Ramos (cell line): Measurements from ENCODE around the gene INPP5A.

Experiments used
- in situ Hi-C: fragments of 300-500 bp; cut with MboI; formaldehyde crosslinking; loops from one replicate; pipeline ENCODE4 v1.14.3; 2022; ENCODE audit warnings: low sequenced_read_pairs; ENCODE audit not compliant: unreplicated experiment

The INPP5A gene

DNA sequence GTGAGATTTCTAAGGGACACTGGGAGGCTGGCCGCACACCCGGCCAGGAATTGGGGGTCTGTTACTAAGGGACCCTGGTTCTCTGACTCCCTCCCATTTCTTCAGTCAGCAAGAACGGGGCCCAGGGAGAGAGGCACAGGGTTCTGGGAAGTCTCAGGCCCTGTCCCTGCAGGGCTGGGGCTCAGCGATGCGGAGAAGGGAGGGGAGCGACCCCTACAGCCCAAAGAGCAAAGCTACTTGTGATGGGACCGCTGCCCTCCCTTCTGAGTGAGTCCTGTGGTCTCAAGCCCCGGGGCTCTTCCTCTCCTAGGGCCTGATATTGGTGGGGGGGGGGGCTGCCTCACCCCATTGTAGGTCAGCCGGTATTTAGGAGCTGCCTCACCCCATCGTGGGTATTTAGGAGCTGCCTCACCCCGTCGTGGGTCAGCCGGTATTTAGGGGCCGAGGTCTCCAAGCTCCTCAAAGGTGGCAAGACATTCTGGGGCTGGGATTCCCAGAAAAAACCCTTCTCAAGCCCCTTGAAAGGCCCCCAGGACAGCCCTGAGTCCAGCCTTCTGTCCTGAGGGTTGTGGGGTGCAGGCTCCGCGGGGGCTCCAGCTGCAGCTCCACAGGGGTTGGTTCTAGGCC is 265.2 kb downstream of the INPP5A start:
- in situ Hi-C loops = no loop called here

DNA sequence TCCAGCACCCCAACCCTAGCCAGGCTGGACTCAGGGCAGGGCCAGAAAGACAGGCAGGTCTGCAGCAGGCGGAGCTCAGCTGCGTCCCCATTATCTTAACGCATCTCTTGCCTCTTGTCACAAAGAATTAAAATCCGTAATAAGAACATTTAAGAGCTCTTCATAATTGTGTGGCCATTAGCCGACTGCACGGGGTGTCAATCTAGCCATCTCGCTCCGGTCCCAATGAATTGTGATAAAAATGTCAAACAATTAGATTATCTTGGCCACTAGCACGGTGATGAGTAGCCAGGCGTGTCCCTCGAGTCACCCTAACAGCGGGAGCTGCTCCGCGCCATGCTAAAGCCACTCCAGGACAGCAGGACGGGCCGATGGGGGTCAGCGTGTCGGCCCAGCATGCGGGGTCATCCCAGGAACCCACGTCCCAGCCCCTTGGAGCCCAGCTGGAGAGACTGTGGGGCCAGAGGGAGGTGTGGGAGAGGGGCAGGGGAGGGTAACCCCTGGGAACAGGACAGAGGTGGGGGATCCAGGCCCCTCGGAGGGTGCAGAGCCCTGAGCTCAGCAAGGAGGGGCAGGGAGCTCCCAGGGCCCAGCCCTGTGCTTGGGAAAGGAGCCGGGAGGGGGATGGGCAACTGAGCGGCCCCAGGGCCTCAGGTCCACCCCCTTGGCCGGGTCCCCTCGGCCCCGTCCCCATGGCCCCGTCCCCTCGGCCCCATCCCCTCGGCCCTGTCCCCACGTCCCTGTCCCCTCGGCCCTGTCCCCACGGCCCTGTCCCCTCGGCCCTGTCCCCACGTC is 266.0 kb downstream of the INPP5A start:
- in situ Hi-C loops = no loop called here

DNA sequence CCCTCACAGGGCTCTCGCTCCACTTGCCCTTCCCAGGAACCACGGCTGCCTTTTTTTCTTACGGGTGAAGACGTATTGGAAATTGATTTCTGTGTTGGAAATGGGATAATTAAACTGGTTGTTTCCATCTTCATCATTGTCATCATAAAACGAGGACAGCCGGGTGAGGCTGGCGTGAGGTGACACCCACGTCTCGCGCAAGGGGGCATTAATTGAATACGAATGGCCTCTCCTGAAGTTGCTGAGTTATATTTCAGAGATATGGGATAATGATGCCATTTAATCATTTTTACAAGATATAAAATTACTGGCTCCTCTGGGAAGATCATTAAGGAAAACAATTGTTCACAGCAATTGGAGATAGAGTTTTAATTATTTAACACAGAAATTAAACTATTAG is 266.7 kb downstream of the INPP5A start:
- in situ Hi-C loops = no loop called here

DNA sequence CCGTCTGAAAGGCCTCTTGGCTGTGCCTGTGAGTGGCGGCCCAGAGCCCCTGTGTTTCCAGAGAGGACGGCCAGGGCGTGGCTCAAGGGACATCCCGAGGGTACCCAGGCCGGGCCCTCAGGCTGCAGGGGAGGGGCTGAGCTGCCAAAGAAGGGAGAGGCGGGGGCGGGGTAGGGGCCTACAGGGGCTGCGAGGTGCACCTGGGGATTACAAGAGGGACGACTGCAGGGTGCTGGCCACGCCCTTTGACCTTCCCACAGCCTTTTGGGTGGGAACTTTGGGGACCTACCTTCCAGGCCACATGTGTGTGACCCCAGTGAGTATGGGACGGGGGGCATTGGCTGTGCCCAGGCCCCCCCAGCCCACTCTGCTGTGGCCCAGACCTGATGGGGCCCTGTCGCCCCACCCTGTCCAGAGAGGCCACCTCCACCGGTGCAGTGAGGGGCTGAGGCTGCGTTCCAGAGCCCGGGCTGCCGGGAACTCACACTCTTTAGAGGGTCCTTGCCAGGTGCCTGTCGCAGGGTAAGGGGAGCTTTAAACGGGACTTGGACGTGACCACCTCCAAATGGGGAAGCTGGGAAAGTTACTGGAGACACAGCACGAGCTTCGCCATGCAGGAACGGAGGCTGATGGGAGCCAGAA is 267.3 kb downstream of the INPP5A start:
- in situ Hi-C loops = no loop called here

DNA sequence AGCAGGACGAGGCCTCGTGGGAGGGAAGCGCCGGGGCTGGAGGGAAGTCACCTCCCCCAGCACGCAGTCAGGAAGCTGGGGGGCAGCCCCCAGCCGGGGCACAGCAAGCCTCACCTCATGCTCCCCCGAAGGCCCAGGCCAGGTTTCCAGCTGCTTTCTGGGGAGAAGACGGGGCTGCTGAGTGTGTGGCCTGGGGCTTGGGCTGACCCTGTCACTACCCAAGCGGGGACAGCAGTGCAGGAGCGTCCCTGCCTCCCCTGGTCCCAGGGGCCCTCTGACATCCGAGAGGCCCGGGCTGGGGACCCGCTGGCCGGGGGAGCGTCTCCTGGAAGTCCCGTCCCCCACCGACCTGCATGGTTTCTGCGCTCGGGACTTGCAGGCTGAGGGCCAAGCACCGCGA is 268.0 kb downstream of the INPP5A start:
- in situ Hi-C loops = no loop called here

DNA sequence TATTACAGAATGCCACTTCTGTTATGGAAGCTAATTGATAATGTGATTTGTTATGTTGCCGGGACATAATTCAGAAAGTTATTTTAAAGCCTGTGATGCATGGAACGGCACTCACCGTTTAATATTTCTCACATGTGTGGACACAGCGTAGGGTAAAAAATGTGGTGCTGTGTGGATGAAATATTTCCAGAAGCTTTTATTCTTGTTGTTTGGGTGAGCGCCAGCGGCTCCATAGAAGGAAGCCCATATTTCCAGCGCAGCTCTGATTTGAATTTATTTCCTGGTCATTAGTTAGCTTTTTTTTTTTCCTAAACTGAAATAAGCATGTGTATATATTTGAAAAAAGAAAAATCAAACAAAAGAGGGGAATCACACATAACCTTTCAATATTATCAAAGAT is 268.5 kb downstream of the INPP5A start:
- in situ Hi-C loops = no loop called here

DNA sequence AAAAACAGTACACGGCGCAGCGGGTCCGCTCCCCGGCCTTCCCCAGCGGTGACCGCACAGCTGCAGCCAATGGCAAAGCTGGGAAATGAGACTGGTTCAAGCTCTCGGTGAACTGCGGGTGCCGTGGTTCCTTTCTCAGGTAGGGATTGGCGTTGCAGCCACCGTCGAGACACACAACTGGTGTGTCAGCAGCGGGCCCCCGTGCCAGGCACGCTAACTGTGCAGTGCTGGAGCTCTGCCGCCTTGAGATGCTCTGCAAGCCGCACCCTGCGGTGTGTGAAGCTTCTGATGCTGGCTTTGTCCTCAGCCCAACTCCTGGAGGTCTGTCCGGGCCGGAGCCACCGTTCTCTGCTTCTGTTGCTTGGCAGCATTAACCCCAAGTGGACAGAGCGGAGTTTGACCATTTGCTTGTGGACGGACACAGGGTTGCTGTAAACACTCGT is 269.0 kb downstream of the INPP5A start:
- in situ Hi-C loops = no loop called here

DNA sequence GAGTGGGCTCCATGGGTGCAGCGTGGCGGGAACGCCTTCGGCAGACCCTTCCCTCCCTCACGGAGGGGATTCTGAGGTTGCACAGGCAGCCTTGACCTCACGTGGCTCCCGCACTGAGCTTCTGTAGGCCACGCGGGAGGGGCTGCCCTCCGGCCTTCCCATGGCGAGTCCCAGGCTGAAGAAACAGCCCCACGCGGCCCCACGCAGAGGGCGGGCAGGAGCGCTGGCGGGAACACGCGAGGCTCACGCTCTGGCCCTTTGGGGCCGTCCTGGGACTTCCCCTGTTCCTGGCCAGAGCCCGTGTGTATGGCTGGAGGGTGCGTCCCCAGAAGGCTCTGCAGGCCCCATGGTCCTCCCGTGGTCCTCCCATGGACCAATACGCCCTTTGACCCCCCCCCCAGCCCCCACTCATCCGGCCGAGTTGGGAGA is 270.0 kb downstream of the INPP5A start:
- in situ Hi-C loops = no loop called here

DNA sequence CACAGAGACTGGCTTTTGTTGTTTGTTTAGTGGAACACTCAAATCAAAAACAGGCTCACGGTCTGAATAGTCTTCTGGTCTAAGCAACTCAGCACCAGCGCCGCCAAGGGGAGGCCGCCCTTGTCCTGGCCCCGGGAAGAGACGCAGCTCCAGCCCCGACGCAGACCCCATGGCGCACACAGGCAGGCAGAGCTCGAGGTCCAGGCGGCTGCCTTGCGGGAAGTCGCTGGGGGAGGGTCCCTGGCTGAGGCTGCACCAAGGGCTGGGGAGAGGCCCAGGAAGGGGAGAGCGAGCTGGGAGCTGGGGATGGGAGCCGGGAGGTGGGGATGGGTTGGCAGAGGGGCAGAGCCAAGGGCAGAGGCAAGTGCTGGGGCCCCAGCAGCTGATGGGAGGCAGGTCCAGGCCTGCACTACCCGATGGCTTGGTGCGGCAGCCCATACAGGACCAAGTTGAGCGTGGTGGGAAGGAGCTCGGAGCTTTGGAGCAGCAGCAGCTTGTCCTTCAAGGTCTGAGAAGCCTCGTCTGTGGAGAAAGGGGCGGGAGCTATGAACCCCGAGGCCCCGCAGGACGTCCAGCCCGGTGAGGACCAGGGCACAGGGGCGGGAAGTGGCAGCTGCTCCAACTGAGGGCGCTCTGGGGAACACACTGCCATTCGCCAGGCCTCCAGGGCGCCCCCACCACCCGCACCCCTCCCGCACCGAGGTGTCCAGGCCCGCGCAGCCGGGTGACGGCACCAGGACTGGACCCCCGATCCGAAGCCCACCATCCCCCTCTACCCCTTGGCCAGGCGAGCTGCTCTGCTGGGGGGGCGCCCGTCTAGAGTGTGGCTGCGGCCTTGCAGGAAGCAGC is 271.0 kb downstream of the INPP5A start:
- in situ Hi-C loops = no loop called here

DNA sequence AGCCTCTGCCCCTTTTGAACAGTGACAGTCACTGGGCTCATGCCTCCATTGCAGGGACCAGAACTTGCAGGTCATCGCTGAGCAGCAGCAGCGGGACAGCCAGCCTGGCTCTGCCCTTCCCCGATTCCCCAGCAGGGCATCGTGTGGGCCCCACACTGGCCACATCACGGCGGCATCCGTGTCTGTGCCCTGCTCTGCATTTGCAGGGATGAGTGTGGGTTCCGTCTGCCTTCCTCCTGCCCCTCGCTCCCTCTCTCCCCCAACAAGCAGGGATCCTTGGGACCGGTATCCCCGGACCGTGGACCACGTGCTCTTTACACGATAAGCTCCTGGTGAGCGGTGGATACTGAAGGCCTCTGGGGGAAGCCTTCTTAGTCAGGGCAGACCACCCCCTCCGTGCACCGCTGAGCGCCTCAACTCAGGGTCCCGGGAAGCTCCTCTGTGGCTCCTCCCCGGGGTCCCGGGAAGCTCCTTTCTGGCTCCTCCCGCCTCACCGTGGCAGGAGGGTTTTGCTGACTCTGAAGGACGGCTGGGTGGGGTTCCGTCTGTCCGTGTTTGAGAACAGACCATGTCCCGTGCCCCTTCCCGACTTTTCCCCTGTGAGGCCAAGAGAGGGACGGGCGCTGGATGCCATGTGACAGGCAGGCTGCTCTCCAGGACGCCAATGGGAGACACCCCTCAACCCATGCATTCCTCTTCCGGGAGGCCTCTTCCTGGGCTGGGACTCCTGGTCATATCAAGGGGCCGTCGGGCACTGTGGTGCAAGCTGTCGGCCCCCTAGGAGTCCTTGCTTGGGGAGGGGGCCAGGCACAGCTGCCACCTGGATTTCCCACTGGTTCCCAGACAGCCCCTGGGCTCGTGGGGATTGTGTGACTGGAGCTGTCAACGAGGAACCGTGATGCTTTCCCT is 271.9 kb downstream of the INPP5A start:
- in situ Hi-C loops = no loop called here

DNA sequence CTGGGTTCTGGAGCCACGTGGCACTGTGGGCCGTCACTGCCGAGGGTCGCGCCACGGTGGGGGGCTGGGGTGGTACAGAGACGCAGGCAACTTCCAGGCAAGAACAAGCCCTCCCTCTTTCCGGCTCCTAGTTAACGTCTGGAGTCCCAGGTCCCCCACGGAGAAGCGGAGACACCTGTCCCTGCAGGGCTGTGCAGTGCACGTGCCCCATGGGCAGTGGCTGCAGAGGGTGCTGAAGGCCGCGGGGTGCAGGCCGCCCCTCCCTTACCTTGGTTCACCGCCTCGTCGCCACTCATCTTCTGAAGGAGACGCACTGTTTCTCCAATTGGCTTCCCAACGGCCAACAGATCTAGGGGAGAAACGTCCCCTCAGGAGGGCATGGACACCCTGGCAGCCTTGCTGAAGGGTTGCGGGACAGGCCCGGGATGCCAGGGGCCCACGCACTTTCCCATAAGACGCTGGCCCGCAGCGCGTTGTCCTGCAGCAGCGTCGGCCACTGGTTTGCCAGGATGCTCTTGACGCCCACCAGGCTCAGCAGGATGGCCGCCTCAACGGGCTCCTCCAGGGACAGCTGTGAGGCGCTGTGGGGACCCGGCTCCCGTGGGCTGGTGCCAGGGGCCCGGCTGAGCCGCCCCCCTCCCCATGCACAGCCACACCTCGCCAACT is 272.7 kb downstream of the INPP5A start:
- in situ Hi-C loops = no loop called here

DNA sequence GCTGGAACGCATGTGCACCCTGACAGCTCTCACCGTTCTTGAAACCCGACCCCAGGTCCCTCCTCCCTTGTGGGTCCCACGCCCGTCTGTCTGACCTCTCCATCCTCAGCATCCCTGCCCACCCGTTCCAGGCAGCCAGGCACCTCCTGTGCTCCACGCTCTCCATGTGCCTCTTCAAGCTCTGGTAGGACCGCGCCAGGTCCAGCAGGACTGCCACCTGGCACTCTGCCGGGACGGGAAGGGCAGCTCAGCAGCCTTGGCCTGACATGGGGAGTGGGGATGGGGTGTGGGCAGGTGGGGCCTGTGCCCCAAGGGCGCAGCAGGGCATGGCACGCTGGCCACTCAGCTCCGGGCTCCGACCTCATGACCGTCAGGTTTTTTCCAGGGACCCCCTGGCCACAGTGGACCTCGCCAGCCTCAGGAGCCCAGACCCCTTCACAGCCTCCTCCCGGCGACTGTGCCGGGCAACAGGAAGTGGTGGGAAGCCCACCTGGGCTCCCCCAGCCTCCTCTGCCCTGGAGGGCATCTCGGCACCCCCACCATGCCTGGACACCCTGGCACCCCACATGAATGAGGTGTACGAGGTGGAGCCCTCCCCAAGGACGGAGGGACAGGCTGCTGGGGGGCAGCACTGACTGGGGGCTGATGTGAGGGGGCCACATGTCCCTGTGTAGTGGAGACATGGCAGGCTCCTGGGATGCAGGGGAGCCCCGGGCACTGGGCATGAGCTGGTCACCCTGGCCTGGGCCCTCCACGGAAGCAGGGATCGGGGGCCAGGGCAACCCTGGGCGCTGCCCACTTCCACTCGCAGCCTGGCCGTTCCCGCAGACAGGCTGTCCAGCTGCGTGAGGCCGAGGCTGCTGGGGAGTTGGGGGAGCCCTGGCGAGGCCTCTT is 273.5 kb downstream of the INPP5A start:
- in situ Hi-C loops = no loop called here

DNA sequence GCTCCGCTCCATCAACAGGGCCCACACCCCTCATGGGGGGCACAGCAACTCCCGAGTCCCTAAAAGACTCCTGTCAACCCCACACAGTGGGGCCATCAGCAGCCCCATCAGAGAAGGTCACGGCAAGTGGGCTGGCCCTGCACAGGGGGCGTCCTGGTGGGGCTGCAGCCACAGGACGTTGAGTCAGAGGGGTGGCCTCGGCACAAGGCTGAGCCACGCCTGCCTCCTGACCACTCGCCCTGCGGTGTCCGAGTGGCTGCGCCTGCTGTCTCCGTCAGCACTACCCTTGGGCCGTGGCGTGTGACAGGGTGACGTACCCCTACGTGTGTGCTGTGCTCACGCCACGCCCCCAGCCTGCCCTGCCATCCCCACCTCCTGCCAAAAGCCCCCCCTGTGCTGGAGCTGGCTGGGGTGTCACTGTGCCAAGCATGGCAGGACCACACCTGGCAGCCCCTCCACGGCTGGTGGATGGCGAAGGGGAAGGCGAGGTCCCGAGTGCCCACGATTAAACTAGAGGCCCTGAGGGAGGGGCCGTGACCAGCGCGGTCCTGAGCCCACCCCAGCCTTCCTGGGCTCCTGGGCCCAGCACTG is 274.4 kb downstream of the INPP5A start:
- in situ Hi-C loops = no loop called here

DNA sequence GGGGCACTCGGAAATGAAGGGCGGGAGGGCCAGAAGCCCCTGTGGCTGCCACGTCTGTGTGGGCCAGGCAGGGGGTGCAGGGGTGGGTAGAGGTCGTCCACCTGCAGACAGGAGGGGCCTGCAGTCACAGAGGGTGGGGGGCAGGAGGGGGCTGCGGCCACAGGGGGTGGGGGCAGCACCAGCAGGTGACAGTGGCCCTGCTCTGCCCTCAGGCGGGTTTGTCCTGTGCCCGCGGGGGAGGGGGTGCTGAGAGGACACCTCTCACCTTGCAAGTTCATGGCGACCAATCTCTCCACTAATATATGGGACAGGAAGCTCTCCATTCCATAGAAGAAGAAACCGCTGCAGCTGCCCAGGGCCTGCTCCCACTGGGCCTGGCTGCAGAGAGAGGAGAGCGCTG is 274.9 kb downstream of the INPP5A start:
- in situ Hi-C loops = no loop called here

DNA sequence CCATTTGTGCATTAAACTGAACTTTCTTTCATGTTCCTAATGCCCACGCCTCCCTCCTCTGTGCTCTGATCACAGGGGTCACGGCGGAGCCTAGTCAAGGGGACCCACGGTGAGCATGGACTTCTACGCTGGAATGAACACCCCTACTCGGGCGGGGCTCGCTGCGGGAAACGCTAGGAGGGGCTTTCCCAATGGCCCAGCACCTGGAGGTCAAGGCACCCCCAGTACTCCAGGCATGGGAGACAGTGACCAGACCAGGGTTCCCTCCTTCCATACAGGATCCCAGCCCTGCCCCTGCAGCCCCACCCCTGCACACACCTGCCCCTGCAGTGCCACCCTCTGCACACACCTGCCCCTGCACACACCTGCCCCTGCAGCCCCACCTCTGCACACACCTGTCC is 275.4 kb downstream of the INPP5A start:
- in situ Hi-C loops = no loop called here

DNA sequence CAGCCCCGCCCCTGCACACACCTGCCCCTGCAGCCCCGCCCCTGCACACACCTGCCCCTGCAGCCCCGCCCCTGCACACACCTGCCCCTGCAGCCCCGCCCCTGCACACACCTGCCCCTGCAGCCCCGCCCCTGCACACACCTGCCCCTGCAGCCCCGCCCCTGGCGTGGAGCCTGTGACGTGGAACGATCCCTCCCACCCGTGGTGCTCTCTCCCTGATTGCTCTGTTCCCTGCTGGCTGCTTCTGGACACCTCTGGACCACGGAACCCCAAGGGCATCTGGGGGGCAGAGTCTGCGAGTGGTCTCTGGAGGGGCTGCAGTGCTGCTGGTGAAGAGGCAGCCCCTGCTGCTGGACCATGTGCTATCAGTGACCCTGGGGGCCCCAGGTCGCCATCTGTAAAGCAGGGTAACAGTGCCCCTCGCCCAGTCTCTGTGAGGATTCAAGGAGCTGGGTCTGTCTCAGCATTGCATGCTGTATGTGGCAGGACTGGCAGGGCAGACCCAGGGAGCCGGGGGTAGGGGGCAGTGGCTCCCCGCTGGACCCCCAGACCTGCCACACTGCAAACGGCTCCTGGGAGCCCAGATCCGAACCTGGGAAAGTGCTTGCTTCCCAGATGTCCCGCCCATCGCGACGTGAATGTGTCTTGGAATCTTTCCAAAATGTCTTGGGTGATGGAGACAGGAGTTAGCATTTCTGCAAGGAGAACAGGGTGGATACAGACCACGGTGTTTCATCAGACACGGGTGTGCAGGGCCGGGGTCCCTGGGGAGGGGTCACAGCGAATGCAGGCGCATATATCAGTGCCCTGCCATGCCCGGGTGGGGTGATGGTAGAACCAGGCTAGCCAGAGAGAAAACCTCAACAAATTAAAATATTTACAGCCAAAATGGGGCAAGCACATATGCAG is 276.2 kb downstream of the INPP5A start:
- in situ Hi-C loops = no loop called here

DNA sequence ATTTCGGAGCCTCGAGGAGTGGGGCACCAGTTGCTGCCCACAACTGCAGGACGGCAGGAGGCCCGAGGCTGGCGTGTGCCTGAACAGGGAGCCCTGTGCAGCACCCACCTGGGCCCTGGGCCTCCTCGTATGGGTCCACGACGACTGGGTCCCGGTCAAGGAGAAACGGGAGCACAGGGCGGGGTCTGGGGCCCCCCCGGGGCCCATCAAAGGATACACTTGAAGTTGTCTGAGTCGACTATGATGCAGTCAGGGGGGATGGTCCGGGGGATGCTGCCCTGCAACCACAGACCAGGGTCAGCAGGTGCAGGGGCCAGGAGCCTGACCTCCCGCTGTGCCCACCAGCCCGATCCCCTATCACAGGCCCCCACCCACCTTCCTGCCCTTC is 276.9 kb downstream of the INPP5A start:
- in situ Hi-C loops = no loop called here
